GM18505 (cell line): ENCODE data around the gene NFKBIZ.
A peak's percentile ranks its signal among the peaks of the same experiment; 100 is the strongest.

ENCODE experiments used
- ATAC-seq: cut with Tn5 transposase; IDR thresholded peaks from one replicate; pipeline ENCODE4 v1.9.1; 2021; ENCODE audit not compliant: unreplicated experiment
- POLR2A ChIP-seq: IDR thresholded peaks from 4 replicates; pipeline ENCODE4 v1.6.1; 2011; ENCODE audit warnings: borderline replicate concordance; ENCODE audit not compliant: insufficient read depth, insufficient read length; ENCODE audit errors: extremely low read depth

Gene NFKBIZ

GRCh38 chr3:101849714-101850245 is 466 bp downstream of the NFKBIZ start:
- no peak for TF ChIP-seq POLR2A
- peak; percentile 38 for ATAC-seq

GRCh38 chr3:101850246-101851051 is 1.1 kb downstream of the NFKBIZ start:
- no peak for ATAC-seq
- TF ChIP-seq POLR2A: peak; percentile 52

- no peak for ATAC-seq
- no peak for TF ChIP-seq POLR2A
Measured at GRCh38 chr3:101851072-101851770, 1.9 kb downstream of the NFKBIZ start.

GRCh38 chr3:101851850-101852714 is 2.8 kb downstream of the NFKBIZ start:
- TF ChIP-seq POLR2A: peak; percentile 1
- no peak for ATAC-seq

GRCh38 chr3:101852983-101853840 is 3.9 kb downstream of the NFKBIZ start:
- TF ChIP-seq POLR2A: no peak
- ATAC-seq: no peak

- no peak for ATAC-seq
- TF ChIP-seq POLR2A: no peak
Measured at GRCh38 chr3:101853982-101854381, 4.7 kb downstream of the NFKBIZ start.

- TF ChIP-seq POLR2A: no peak
- no peak for ATAC-seq
Measured at GRCh38 chr3:101854608-101855304, 5.4 kb downstream of the NFKBIZ start.

GRCh38 chr3:101857301-101857741 is 8.0 kb downstream of the NFKBIZ start:
- no peak for ATAC-seq
- no peak for TF ChIP-seq POLR2A

- no peak for TF ChIP-seq POLR2A
- no peak for ATAC-seq
Measured at GRCh38 chr3:101858464-101859030, 9.2 kb downstream of the NFKBIZ start.

- no peak for TF ChIP-seq POLR2A
- ATAC-seq: no peak
Measured at GRCh38 chr3:101859882-101860448, 10.7 kb downstream of the NFKBIZ start.

- ATAC-seq: peak; percentile 46
- no peak for TF ChIP-seq POLR2A
Measured at GRCh38 chr3:101861212-101861788, 12.0 kb downstream of the NFKBIZ start.

- TF ChIP-seq POLR2A: no peak
- no peak for ATAC-seq
Measured at GRCh38 chr3:101861789-101862415, 12.6 kb downstream of the NFKBIZ start.
